WTC11 (cell line): Measurements from ENCODE around the gene ANKRD33B. TPM values are rescaled to one million over a fixed set of nuclear protein-coding genes. Genes with fewer than 3 reads are reported as not detected.

Experiments
- ATAC-seq: fragments of 200-7000 bp; cut with Tn5 transposase; 2 replicates; pipeline ENCODE4 v1.10.0; 2021; ENCODE audit warnings: mild to moderate bottlenecking, moderate library complexity
- CTCF ChIA-PET: fragments of 300-600 bp; sonication (Branson Sonifier 250); formaldehyde crosslinking; loops from one replicate; lab custom pipeline; 2021; ENCODE audit warnings: antibody characterized with exemption; lab: Charles Lee
- POLR2A ChIA-PET: fragments of 350-600 bp; sonication (Branson Sonifier 250); formaldehyde crosslinking; loops from one replicate; lab custom pipeline; 2021; ENCODE audit warnings: antibody characterized with exemption; lab: Charles Lee
- DNase-seq: peaks from one replicate; pipeline ENCODE4 v3.0.0; 2021; ENCODE audit warnings: low spot score
- H3K27ac Mint-ChIP-seq: 2 replicates; pipeline ENCODE4 v1.8.0; 2021; ENCODE audit warnings: mixed read lengths
- H3K27me3 Mint-ChIP-seq: 2 replicates; pipeline ENCODE4 v1.8.0; 2021; ENCODE audit warnings: low read depth, mild to moderate bottlenecking, moderate library complexity, mixed read lengths
- H3K36me3 Mint-ChIP-seq: 2 replicates; pipeline ENCODE4 v1.8.0; 2021; ENCODE audit warnings: mixed read lengths
- H3K4me1 Mint-ChIP-seq: 2 replicates; pipeline ENCODE4 v1.8.0; 2022; ENCODE audit warnings: mixed read lengths
- H3K4me3 Mint-ChIP-seq: 2 replicates; pipeline ENCODE4 v1.8.0; 2021; ENCODE audit warnings: mild to moderate bottlenecking, moderate library complexity, mixed read lengths
- H3K9me3 Mint-ChIP-seq: 2 replicates; pipeline ENCODE4 v1.8.0; 2021; ENCODE audit warnings: mixed read lengths
- CREB1 ChIP-seq: sonication (generic); formaldehyde crosslinking; IDR thresholded peaks from 2 replicates; pipeline ENCODE4 v1.8.0; 2023; ENCODE audit warnings: mild to moderate bottlenecking, missing genetic modification reagents
- CREM ChIP-seq: sonication (generic); formaldehyde crosslinking; IDR thresholded peaks from 2 replicates; pipeline ENCODE4 v1.8.1; 2022; ENCODE audit warnings: mild to moderate bottlenecking, missing genetic modification reagents, moderate library complexity
- ETV6 ChIP-seq: sonication (generic); formaldehyde crosslinking; IDR thresholded peaks from 2 replicates; pipeline ENCODE4 v1.8.1; 2022; ENCODE audit warnings: mild to moderate bottlenecking, missing genetic modification reagents
- FOXJ3 ChIP-seq: sonication (generic); formaldehyde crosslinking; IDR thresholded peaks from 2 replicates; pipeline ENCODE4 v1.9.0; 2021; ENCODE audit warnings: missing genetic modification reagents, mild to moderate bottlenecking, borderline replicate concordance
- FOXP1 ChIP-seq: sonication (generic); formaldehyde crosslinking; IDR thresholded peaks from 2 replicates; pipeline ENCODE4 v1.8.0; 2022; ENCODE audit warnings: missing genetic modification reagents, mild to moderate bottlenecking, moderate library complexity, borderline replicate concordance
- NFATC4 ChIP-seq: fragments of 250-450 bp; sonication (Bioruptor Pico); IDR thresholded peaks from 2 replicates; pipeline ENCODE4 v1.9.0; 2021; ENCODE audit warnings: mild to moderate bottlenecking
- NR1H2 ChIP-seq: sonication (generic); formaldehyde crosslinking; IDR thresholded peaks from 2 replicates; pipeline ENCODE4 v1.9.0; 2021; ENCODE audit warnings: mild to moderate bottlenecking, moderate library complexity, missing genetic modification reagents
- ZBTB21 ChIP-seq: sonication (generic); formaldehyde crosslinking; IDR thresholded peaks from 2 replicates; pipeline ENCODE4 v1.8.1; 2023; ENCODE audit warnings: mild to moderate bottlenecking, missing genetic modification reagents, borderline replicate concordance
- ZNF138 ChIP-seq: sonication (generic); formaldehyde crosslinking; conservative IDR thresholded peaks from 2 replicates; pipeline ENCODE4 v1.8.1; 2022; ENCODE audit warnings: mild to moderate bottlenecking, moderate library complexity, missing genetic modification reagents
- ZNF416 ChIP-seq: fragments of 250-450 bp; sonication (Bioruptor Pico); IDR thresholded peaks from 2 replicates; pipeline ENCODE4 v1.9.0; 2021; ENCODE audit warnings: mild to moderate bottlenecking, inconsistent platforms
- total RNA-seq: library from RNA; stranded (reverse); gene quantifications from 3 replicates; pipeline ENCODE4 v1.2.3, GENCODE V29; 2021
- TF ChIP-seq, protein P1 (sequence below): fragments of 250-450 bp; sonication (Bioruptor Pico); conservative IDR thresholded peaks from 2 replicates; pipeline ENCODE4 v1.9.0; 2021; ENCODE audit warnings: mild to moderate bottlenecking
- TF ChIP-seq, protein P2 (sequence below): sonication (generic); formaldehyde crosslinking; IDR thresholded peaks from 2 replicates; pipeline ENCODE4 v1.8.1; 2022; ENCODE audit warnings: mild to moderate bottlenecking, missing genetic modification reagents, moderate library complexity, borderline replicate concordance
- TF ChIP-seq, protein P3 (sequence below): sonication (generic); formaldehyde crosslinking; IDR thresholded peaks from 2 replicates; pipeline ENCODE4 v1.8.1; 2023; ENCODE audit warnings: mild to moderate bottlenecking, missing genetic modification reagents
- TF ChIP-seq, protein P4 (sequence below): sonication (generic); formaldehyde crosslinking; IDR thresholded peaks from 2 replicates; pipeline ENCODE4 v1.8.1; 2022; ENCODE audit warnings: low read depth, missing genetic modification reagents, borderline replicate concordance
- TF ChIP-seq, protein P5 (sequence below): sonication (generic); formaldehyde crosslinking; IDR thresholded peaks from 2 replicates; pipeline ENCODE4 v1.8.0; 2022; ENCODE audit warnings: mild to moderate bottlenecking, missing genetic modification reagents
- TF ChIP-seq, protein P6 (sequence below): sonication (generic); formaldehyde crosslinking; IDR thresholded peaks from 2 replicates; pipeline ENCODE4 v1.8.0; 2023; ENCODE audit warnings: mild to moderate bottlenecking, missing genetic modification reagents
- TF ChIP-seq, protein P7 (sequence below): sonication (generic); formaldehyde crosslinking; IDR thresholded peaks from 2 replicates; pipeline ENCODE4 v1.8.1; 2022; ENCODE audit warnings: low read depth, mild to moderate bottlenecking, moderate library complexity, missing genetic modification reagents, borderline replicate concordance

ANKRD33B gene
- total RNA-seq, 1 experiment from 2014 or later, result 9.2 TPM

DNA sequence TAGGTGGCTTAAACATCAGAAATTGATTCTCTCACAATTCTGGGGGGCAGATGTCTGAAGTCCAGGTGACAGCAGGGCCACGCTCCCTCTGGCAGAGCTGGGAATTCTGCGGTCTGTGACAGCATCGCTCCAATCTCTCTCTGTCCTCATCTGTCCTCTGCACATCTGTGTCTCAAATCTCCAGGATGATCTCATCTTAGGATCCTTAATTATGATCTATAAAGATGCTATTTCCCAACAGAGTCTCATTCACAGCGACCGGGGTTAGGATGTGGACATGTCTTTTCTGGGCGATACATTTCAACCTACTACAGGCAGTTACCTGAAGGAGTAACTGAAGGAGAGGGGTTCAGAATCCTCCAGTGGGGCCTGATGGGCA, 31.4 kb downstream of the ANKRD33B start:
- Mint-ChIP-seq H3K4me1 (peaks cover 19% of the 10 kb centered on the region), H3K27me3 (no peaks in the 10 kb centered on the region), H3K9me3 (peaks cover 15% of the 10 kb centered on the region), H3K4me3 (no peak overlapping the region), H3K27ac (no peak overlapping the region), H3K36me3 (no peaks in the 10 kb centered on the region)
- POLR2A ChIA-PET, result no interaction called here
- CTCF ChIA-PET, result interaction anchor here (3.7 kb wide), 1 partner anchor 32 kb away, joined by 16 read pairs; no protein-coding TSS in a partner anchor
- DNase-seq, result no peak
- ATAC-seq, result no peak
- TF ChIP-seq CREM (CRISPR knock-in tag) (no peak), NFATC4 (no peak), CREB1 (CRISPR knock-in tag) (no peak), FOXP1 (no peak), NR1H2 (CRISPR knock-in tag) (no peak), ZBTB21 (CRISPR knock-in tag) (no peak), FOXJ3 (CRISPR knock-in tag) (no peak), ZNF138 (CRISPR knock-in tag) (no peak), ETV6 (CRISPR knock-in tag) (no peak)
- TF ChIP-seq, protein P1, sequence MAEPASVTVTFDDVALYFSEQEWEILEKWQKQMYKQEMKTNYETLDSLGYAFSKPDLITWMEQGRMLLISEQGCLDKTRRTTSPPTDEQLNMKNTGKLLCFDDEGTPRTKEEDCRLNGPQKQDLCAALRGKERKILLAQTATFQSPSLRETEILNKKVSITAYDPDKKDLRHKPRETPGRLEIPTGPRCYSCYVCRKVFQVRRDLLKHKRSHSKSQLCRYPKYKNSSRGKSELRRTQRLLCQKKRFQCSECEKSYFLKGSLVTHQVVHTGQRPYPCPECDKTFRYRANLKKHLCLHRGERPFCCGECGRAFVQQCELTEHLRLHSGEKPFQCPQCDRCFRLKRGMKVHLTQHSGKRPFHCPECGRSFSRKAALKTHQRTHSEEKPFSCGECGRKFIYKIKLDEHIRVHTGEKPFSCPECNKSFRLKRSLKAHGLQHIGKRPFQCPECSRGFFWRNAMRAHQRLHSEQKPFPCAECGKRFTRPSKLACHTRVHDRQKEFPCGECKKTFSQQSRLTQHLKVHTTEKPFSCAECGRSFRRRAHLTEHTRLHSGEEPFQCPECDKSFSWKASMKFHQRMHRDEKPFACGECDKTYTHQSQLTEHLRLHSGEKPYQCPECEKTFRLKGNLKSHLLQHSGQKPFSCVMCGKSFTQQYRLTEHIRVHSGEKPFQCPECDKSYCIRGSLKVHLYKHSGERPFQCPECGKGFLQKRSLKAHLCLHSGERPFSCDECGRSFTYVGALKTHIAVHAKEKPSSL (CRISPR knock-in tag), result no peak
- TF ChIP-seq, protein P2, sequence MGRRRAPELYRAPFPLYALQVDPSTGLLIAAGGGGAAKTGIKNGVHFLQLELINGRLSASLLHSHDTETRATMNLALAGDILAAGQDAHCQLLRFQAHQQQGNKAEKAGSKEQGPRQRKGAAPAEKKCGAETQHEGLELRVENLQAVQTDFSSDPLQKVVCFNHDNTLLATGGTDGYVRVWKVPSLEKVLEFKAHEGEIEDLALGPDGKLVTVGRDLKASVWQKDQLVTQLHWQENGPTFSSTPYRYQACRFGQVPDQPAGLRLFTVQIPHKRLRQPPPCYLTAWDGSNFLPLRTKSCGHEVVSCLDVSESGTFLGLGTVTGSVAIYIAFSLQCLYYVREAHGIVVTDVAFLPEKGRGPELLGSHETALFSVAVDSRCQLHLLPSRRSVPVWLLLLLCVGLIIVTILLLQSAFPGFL (CRISPR knock-in tag), result no peak

DNA sequence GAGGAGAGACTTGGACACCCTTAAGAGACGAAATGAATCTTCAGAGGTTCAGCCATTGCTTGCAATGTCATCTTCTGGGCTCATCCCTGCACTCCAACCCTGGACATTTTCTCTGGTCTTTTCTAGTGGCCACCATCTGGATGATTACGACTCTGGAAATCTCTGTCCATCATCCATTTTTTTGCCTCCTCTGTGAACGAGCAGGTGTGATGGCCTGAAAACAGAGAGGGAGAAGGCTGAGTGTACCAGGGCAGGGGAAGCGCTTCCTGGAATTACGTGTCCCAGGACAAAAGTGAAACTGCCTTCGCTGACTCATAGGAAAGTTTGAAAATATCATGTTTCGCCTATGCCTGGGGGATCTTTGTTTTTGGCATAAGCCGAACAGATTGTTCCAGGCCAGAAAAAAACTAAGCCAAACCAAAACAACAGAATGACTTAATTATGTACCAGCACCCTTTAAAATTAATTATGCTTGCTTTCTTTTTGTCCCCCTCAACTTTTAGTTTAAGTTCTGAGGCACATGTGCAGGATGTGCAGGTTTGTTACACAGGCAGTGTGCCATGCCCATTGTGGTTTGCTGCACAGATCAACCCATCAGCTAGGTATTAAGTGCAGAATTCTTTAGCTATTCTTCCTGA, 31.9 kb downstream of the ANKRD33B start:
- Mint-ChIP-seq H3K27me3 (no peaks in the 10 kb centered on the region), H3K27ac (no peak overlapping the region), H3K9me3 (peaks cover 15% of the 10 kb centered on the region), H3K4me1 (peaks cover 14% of the 10 kb centered on the region), H3K4me3 (no peak overlapping the region), H3K36me3 (no peaks in the 10 kb centered on the region)
- TF ChIP-seq, protein P3, sequence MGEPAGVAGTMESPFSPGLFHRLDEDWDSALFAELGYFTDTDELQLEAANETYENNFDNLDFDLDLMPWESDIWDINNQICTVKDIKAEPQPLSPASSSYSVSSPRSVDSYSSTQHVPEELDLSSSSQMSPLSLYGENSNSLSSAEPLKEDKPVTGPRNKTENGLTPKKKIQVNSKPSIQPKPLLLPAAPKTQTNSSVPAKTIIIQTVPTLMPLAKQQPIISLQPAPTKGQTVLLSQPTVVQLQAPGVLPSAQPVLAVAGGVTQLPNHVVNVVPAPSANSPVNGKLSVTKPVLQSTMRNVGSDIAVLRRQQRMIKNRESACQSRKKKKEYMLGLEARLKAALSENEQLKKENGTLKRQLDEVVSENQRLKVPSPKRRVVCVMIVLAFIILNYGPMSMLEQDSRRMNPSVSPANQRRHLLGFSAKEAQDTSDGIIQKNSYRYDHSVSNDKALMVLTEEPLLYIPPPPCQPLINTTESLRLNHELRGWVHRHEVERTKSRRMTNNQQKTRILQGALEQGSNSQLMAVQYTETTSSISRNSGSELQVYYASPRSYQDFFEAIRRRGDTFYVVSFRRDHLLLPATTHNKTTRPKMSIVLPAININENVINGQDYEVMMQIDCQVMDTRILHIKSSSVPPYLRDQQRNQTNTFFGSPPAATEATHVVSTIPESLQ (CRISPR knock-in tag), result no peak
- TF ChIP-seq FOXP1 (no peak), ZNF416 (CRISPR knock-in tag) (no peak)
- TF ChIP-seq, protein P4, sequence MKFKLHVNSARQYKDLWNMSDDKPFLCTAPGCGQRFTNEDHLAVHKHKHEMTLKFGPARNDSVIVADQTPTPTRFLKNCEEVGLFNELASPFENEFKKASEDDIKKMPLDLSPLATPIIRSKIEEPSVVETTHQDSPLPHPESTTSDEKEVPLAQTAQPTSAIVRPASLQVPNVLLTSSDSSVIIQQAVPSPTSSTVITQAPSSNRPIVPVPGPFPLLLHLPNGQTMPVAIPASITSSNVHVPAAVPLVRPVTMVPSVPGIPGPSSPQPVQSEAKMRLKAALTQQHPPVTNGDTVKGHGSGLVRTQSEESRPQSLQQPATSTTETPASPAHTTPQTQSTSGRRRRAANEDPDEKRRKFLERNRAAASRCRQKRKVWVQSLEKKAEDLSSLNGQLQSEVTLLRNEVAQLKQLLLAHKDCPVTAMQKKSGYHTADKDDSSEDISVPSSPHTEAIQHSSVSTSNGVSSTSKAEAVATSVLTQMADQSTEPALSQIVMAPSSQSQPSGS, result no peak
- TF ChIP-seq, protein P5, sequence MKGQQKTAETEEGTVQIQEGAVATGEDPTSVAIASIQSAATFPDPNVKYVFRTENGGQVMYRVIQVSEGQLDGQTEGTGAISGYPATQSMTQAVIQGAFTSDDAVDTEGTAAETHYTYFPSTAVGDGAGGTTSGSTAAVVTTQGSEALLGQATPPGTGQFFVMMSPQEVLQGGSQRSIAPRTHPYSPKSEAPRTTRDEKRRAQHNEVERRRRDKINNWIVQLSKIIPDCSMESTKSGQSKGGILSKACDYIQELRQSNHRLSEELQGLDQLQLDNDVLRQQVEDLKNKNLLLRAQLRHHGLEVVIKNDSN (CRISPR knock-in tag), result no peak
- TF ChIP-seq, protein P6, sequence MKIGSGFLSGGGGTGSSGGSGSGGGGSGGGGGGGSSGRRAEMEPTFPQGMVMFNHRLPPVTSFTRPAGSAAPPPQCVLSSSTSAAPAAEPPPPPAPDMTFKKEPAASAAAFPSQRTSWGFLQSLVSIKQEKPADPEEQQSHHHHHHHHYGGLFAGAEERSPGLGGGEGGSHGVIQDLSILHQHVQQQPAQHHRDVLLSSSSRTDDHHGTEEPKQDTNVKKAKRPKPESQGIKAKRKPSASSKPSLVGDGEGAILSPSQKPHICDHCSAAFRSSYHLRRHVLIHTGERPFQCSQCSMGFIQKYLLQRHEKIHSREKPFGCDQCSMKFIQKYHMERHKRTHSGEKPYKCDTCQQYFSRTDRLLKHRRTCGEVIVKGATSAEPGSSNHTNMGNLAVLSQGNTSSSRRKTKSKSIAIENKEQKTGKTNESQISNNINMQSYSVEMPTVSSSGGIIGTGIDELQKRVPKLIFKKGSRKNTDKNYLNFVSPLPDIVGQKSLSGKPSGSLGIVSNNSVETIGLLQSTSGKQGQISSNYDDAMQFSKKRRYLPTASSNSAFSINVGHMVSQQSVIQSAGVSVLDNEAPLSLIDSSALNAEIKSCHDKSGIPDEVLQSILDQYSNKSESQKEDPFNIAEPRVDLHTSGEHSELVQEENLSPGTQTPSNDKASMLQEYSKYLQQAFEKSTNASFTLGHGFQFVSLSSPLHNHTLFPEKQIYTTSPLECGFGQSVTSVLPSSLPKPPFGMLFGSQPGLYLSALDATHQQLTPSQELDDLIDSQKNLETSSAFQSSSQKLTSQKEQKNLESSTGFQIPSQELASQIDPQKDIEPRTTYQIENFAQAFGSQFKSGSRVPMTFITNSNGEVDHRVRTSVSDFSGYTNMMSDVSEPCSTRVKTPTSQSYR (CRISPR knock-in tag), result no peak
- TF ChIP-seq, protein P7, sequence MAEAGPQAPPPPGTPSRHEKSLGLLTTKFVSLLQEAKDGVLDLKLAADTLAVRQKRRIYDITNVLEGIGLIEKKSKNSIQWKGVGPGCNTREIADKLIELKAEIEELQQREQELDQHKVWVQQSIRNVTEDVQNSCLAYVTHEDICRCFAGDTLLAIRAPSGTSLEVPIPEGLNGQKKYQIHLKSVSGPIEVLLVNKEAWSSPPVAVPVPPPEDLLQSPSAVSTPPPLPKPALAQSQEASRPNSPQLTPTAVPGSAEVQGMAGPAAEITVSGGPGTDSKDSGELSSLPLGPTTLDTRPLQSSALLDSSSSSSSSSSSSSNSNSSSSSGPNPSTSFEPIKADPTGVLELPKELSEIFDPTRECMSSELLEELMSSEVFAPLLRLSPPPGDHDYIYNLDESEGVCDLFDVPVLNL (CRISPR knock-in tag), result no peak
- no peak for DNase-seq
- ATAC-seq, result no peak
- CTCF ChIA-PET, result no interaction called here
- POLR2A ChIA-PET, result no interaction called here
